ENCODE measurements around the gene RPS2.

RPS2 gene

DNA sequence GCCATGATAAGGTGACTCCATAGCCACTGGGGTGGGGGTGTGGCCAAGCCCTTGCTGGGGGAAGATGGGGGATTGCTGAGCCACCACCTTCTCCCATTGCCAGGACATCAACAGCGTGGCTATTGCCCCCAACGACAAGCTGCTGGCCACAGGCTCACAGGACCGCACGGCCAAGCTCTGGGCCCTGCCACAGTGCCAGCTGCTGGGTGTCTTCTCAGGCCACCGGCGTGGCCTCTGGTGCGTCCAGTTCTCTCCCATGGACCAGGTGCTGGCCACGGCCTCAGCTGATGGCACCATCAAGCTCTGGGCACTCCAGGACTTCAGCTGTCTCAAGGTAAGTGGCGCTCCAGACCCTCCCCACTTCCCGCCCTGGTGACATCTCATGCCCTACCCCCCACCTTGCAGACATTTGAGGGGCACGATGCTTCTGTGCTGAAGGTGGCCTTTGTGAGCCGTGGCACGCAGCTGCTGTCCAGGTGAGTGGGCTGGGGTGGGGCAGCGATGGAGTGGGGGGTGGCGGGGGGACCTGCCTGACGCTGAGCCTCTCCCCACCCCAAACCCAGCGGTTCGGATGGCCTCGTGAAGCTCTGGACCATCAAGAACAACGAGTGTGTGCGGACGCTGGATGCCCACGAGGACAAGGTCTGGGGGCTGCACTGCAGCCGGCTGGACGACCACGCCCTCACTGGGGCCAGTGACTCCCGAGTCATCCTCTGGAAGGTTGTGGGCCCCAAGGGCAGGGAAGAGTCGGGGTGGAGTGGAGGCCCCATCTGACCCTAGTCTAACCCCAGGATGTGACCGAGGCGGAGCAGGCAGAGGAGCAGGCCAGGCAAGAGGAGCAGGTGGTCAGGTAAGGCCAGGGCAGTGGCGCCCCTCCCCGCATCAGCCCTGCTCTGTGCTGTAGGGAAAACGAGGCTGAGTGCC, 12.6 kb upstream of the RPS2 start:
- no peak for DNase-seq (ENCODE audit: low read depth, low spot score)
- in situ Hi-C loops (cut with HindIII; ENCODE audit: low sequenced_read_pairs): no loop called here
- TF ChIP-seq, protein P1, sequence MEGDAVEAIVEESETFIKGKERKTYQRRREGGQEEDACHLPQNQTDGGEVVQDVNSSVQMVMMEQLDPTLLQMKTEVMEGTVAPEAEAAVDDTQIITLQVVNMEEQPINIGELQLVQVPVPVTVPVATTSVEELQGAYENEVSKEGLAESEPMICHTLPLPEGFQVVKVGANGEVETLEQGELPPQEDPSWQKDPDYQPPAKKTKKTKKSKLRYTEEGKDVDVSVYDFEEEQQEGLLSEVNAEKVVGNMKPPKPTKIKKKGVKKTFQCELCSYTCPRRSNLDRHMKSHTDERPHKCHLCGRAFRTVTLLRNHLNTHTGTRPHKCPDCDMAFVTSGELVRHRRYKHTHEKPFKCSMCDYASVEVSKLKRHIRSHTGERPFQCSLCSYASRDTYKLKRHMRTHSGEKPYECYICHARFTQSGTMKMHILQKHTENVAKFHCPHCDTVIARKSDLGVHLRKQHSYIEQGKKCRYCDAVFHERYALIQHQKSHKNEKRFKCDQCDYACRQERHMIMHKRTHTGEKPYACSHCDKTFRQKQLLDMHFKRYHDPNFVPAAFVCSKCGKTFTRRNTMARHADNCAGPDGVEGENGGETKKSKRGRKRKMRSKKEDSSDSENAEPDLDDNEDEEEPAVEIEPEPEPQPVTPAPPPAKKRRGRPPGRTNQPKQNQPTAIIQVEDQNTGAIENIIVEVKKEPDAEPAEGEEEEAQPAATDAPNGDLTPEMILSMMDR (IDR thresholded peaks at IDR 0.05; ENCODE audit: low read depth, low read length): no peak
- H3K4me3 ChIP-seq (ENCODE audit: low read depth, low read length): no peak overlapping the region

DNA sequence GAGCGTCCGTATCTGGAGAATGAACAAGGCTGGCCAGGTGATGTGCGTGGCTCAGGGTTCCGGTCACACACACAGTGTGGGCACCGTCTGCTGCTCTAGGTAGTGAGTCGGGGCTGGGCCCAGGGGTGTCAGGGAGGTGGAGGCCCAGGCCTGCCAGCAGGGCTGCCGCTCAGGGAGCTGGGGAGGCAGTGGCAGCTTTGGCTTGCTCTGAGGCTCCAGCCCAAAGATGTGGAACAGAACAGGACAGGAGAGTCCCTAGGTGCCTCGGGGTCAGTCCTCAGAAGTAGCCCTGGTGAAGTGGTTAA, 11.5 kb upstream of the RPS2 start:
- H3K4me3 ChIP-seq (ENCODE audit: low read depth, low read length): no peak overlapping the region

DNA sequence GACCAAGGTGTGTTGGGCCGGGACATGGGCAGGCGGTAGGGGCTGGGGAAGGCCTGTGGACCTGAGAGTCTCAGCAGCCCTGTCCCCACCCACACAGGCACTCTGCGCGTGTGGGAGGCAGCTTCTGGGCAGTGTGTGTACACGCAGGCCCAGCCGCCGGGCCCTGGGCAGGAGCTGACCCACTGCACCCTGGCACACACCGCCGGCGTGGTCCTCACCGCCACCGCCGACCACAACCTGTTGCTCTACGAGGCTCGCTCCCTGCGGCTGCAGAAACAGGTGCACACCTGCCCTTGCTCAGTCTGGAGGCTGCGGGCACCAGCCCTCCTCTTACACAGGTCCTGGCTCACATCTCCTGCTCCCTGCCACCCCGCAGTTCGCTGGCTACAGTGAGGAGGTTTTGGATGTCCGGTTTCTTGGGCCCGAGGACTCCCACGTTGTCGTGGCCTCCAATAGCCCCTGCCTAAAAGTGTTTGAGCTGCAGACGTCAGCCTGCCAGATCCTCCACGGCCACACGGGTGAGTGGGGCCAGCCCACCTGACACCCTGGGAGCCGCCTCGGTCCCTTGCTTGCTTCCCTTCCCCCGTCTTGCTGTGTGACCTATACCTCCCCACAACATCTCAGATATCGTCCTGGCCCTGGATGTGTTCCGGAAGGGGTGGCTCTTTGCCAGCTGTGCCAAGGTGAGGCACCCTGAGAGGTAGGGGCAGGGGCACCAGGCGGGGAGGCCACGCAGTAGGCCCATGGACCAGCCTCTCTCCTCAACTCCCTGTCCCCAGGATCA, 11.0 kb upstream of the RPS2 start:
- H3K4me3 ChIP-seq (ENCODE audit: low read depth, low read length): no peak overlapping the region
- no peak for DNase-seq (ENCODE audit: low read depth, low spot score)
- in situ Hi-C loops (cut with HindIII; ENCODE audit: low sequenced_read_pairs): no loop called here
- TF ChIP-seq, protein P1 (IDR thresholded peaks at IDR 0.05; ENCODE audit: low read depth, low read length): no peak

More for the DNA sequence above, 11.5 kb upstream of the RPS2 start:
- TF ChIP-seq, protein P1 (IDR thresholded peaks at IDR 0.05; ENCODE audit: low read depth, low read length): no peak
- DNase-seq (ENCODE audit: low read depth, low spot score): no peak
- in situ Hi-C loops (cut with HindIII; ENCODE audit: low sequenced_read_pairs): no loop called here

DNA sequence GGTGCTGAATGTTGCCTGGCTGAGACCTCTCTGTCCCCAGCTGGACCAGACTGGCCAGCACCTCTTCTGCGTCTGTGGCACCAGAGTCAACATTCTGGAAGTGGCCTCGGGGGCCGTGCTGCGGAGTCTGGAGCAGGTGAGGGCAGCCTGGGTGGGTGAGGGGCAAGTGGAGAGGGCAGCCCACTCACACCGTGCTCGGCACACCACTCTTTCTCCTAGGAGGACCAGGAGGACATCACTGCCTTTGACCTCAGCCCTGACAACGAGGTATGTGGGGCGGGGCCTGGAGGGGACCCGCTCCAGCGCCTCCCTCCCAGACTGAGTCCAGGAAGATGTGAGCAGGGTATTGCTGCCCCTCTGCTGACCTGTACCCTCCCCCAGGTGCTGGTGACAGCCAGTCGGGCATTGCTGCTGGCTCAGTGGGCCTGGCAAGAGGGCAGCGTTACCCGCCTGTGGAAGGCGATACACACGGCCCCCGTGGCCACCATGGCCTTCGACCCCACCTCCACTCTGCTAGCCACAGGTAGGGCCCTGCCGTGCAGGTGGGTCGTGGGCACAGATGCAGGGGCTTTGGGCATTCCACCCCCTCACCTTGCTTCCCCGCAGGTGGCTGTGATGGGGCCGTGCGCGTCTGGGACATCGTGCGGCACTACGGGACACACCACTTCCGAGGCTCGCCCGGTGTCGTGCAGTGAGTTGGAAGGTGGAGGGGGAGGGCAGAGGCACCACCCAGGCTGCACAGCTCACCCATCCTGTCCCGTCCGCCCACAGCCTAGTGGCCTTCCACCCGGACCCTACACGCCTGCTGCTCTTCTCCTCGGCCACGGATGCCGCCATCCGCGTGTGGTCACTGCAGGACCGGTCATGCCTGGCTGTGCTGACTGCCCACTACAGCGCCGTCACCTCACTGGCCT, 9.8 kb upstream of the RPS2 start:
- DNase-seq (ENCODE audit: low read depth, low spot score): no peak
- no peak overlapping the region for H3K4me3 ChIP-seq (ENCODE audit: low read depth, low read length)
- in situ Hi-C loops (cut with HindIII; ENCODE audit: low sequenced_read_pairs): no loop called here
- TF ChIP-seq, protein P1 (IDR thresholded peaks at IDR 0.05; ENCODE audit: low read depth, low read length): no peak

DNA sequence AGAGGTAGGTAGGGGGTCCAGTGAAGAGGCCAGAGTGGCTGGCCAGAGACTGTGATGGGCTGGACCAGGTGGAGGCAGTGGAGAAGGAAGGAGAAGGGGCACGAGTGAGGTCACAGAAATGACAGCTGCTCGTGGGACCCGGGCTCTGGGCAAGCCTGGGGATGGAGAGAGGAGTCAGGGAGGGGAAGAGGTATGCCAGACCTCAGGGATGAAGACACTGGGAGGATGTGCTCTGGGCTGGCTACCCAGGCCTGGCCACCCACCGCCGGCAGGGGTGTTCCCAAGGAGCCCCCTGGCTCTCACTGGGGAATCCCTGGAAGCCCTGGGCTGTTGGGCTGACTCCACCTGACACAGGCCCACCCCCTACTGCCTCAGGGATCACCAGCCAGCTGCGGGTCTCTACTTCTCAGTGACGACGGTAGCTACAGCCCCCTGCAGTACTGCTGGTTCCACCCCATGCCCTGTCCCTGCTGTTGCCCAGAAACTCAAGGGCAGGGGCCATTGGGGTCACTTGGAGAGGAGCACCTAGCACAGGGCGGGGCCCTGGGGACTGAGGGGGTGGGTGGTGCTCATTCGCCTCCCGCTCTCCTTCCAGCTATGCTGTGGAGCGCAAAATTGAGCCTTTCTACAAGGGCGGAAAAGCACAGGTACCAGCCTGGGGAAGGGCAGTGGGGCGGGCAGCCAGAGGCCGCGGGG, 9.0 kb upstream of the RPS2 start:
- no peak overlapping the region for H3K4me3 ChIP-seq (ENCODE audit: low read depth, low read length)
- TF ChIP-seq, protein P1 (IDR thresholded peaks at IDR 0.05; ENCODE audit: low read depth, low read length): no peak
- DNase-seq (ENCODE audit: low read depth, low spot score): no peak
- in situ Hi-C loops (cut with HindIII; ENCODE audit: low sequenced_read_pairs): no loop called here

Data from astrocyte of the spinal cord (primary cell).